Superior temporal gyrus (tissue), 1 donor: ENCODE results near the gene RPS25.
"Not testable (repeated sequence)": the region's sequence is repeated elsewhere in the genome, so short reads cannot be mapped to it uniquely, and the experiment has no call there.

Experiments used
- DNase-seq: peaks from one replicate; pipeline ENCODE4 v3.0.0-alpha.2; 2016; ENCODE audit errors: extremely low spot score

Gene RPS25

GRCh38 chr11:119016216-119017009, 1.7 kb downstream of the RPS25 start:
- no peak for DNase-seq

- DNase-seq: no peak
Measured at GRCh38 chr11:119015054-119015611, 3.0 kb downstream of the RPS25 start.

DNA sequence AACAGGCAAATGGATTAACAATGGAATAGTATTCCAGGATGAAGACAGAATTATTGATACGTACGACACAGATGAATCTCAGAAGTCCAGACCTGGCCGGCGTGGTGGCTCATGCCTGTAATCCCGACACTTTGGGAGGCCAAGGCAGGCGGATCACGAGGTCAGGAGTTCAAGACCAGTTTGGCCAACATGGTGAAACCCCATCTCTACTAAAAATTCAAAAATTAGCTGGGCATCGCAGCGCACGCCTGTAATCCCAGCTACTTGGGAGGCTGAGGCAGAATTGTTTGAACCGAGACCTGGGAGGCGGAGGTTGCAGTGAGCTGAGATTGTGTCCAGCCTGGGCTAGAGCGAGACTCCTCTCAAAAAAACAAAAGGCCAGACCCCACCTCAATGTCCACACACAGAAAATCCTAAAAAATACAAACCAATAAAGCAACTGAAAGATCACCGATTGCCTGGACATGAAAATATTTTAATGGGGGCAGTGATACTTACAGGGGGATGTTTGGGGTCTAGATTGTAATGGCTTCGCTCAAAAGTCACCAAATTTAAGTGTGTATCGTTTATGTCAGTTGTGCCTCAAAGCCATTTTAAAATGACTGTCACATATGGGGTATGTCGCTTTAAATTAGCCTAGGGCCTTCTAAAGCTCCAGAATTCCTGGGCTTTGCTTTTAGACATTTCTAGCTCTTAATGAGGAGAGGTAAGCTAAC, 3.8 kb downstream of the RPS25 start:
- no peak for DNase-seq

DNA sequence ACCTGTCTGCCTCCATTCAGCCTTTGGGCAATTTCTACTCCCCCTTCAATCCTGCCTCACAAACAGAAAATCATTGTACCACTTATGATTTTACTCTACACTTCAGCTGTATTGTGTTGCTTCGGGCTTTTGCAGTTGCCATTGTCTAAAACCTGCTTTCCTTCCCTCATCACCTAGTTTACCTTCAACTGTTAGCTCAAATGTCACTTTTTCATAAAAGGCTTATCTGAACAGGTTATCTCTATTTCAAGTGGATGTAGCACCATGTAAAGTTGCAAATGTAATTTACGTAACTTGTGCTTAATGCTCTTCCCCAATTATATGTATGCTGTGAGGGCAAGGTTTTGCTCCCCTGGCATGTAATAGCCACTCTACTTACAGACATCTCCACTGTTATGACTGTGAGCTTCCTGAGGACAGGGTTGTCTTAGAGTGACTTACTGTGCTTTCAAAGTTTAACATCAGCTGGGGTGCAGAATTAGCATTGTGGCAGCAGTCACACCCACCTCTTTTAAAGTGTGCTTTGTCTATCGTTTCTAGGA, 5.4 kb downstream of the RPS25 start:
- no peak for DNase-seq

DNA sequence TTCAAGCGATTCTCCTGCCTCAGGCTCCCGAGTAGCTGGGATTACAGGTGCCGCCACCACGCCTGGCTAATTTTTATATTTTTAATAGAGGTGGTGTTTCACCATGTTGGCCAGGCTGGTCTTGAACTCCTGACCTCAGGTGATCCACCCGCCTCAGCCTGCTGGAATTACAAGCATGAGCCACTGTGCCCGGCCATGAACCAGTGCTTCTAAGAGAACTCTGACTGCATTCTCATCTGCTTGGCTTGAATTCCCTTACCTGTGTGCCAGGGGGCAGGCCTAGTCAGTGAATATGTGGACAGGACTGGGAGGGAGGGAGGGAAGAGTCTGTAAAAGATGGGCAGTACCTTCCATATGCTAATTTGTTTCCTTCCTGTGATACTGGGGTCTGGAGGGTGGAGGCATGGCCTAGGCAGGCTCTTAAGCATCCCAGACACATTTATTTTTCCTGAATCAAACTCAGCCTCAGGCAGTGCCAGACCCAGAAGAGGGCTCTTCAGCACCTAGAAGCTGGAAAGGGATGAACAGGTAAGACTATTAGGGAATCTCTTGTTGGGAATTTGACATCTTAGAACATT, 6.6 kb downstream of the RPS25 start:
- DNase-seq: no peak

DNA sequence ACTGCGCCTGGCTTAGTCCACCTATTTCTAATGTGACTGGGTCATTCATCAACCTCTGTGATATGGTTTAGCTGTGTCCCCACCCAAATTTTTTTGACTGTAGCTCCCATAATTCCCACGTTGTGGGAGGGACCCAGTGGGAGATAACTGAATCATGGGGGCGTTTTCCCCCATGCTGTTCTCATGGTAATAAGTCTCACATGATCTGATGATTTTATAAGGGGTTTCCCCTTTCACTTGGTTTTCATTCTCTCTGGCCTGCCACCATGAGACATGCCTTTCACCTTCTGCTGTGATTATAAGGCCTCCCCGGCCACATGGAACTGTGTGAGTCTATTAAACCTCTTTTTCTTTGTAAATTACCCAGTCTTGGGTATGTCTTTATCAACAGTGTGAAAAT, 11.5 kb downstream of the RPS25 start:
- no peak for DNase-seq

- DNase-seq: no peak
Measured at GRCh38 chr11:119000906-119001305, 17.2 kb downstream of the RPS25 start.

DNA sequence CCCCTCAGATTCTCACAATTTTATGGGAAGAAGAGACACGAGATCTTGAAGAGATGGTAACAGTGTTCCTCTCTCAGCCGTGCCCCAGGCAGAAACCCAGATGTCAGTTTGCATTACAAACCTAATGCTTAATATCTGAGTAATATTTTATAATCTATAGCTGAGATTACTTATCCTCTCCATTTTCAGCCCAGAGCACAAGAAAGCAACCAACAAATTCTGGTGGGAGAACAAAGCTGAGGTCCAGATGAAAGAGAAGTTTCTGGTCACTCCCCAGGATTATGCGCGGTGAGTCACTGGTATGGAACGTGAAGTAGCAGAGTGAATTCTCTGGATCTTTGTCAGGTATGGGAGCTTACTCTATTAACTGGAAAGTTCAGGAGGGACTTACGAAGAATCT, 19.3 kb downstream of the RPS25 start:
- DNase-seq: no peak

DNA sequence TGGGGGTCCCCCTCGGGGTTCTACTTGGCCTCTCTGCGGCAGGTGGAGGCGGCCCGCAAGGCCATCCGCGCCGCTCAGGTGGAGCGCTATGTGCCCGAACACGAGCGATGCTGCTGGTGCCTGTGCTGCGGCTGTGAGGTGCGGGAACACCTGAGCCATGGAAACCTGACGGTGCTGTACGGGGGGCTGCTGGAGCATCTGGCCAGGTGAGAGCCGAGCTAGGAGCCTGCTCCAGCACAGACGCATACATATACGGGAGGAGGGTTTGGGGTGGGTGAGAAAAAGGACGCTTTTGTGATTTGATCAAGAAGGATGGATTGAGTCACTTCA, 19.8 kb downstream of the RPS25 start:
- DNase-seq: no peak

GRCh38 chr11:118997627-118998387, 20.3 kb downstream of the RPS25 start, which contains the start of gene CENATAC:
Gene CENATAC, plus strand, starts transcription at chr11:118998138. Its CDS starts 60 bp downstream, at chr11:118998198.
- peak; percentile 97 for DNase-seq

GRCh38 chr11:118996926-118997626, 21.1 kb downstream of the RPS25 start:
- peak; percentile 34 for DNase-seq

GRCh38 chr11:118991486-118992038, 26.6 kb downstream of the RPS25 start:
- not testable (repeated sequence) for DNase-seq

DNA sequence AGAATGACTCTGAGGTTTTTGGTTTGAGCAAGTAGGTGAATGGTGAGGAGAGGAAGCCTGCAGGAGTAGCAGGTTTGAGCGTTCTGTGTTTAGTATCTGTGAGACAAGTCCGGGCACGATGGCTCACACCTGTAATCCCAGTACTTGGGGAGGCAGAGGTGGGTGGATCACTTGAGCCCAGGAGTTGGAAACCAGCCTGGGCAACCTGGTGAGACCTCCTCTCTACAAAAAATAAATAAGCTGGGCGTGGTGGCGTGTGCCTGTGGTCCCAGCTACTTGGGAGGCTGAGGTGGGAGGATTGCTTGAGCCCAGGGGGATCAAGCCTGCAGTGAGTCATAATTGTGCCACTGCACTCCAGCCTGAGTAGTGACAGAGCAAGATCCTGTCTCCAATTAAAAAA, 29.9 kb downstream of the RPS25 start:
- no peak for DNase-seq

GRCh38 chr11:118984825-118985224, 33.3 kb downstream of the RPS25 start:
- no peak for DNase-seq

DNA sequence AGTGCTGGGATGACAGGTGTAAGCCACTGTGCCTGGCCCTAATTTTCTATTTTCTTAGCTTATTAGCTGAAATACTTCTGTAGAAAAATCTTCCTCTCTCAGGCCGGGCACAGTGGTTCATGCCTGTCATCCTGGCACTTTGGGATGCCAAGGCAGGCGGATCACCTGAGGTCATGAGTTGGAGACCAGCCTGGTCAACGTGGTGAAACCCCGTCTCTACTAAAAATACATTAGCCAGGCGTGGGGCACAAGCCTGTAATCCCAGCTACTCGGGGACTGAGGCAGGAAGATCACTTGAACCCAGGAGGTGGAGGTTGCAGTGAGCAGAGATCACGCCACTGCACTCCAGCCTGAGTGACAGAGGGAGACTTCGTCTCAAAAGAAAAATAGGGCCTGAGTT, 33.8 kb downstream of the RPS25 start:
- DNase-seq: not testable (repeated sequence)

- no peak for DNase-seq
Measured at GRCh38 chr11:118980191-118980881, 37.8 kb downstream of the RPS25 start.

GRCh38 chr11:118979434-118979833, 38.7 kb downstream of the RPS25 start:
- DNase-seq: no peak

- DNase-seq: no peak
Measured at GRCh38 chr11:118975771-118976709, 42.1 kb downstream of the RPS25 start.

- no peak for DNase-seq
Measured at GRCh38 chr11:118973985-118974384, 44.2 kb downstream of the RPS25 start.
